ENCODE results near the gene CEP85L.

- TF ChIP-seq, protein P1, sequence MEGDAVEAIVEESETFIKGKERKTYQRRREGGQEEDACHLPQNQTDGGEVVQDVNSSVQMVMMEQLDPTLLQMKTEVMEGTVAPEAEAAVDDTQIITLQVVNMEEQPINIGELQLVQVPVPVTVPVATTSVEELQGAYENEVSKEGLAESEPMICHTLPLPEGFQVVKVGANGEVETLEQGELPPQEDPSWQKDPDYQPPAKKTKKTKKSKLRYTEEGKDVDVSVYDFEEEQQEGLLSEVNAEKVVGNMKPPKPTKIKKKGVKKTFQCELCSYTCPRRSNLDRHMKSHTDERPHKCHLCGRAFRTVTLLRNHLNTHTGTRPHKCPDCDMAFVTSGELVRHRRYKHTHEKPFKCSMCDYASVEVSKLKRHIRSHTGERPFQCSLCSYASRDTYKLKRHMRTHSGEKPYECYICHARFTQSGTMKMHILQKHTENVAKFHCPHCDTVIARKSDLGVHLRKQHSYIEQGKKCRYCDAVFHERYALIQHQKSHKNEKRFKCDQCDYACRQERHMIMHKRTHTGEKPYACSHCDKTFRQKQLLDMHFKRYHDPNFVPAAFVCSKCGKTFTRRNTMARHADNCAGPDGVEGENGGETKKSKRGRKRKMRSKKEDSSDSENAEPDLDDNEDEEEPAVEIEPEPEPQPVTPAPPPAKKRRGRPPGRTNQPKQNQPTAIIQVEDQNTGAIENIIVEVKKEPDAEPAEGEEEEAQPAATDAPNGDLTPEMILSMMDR (IDR thresholded peaks at IDR 0.05 in 8 of 11, conservative IDR thresholded peaks at IDR 0.05 in 3 of 11), result no peak
- TF ChIP-seq POLR2AphosphoS5 (IDR thresholded peaks at IDR 0.05) (no peak), POLR2A (IDR thresholded peaks at IDR 0.05) (no peak)
These were observed 21.3 kb upstream of the CEP85L start for GRCh38 chr6:118672678-118673077.
